WTC11 (cell line): ENCODE data around the gene DCST2. TPM values are rescaled to one million over a fixed set of nuclear protein-coding genes. Genes with fewer than 3 reads are reported as not detected.
A peak's percentile ranks its signal among the peaks of the same experiment; 100 is the strongest.

Experiments
- ATAC-seq: fragments of 200-7000 bp; cut with Tn5 transposase; 2 replicates; pipeline ENCODE4 v1.10.0; 2021; ENCODE audit warnings: mild to moderate bottlenecking, moderate library complexity
- CTCF ChIA-PET: fragments of 300-600 bp; sonication (Branson Sonifier 250); formaldehyde crosslinking; loops from one replicate; lab custom pipeline; 2021; ENCODE audit warnings: antibody characterized with exemption; lab: Charles Lee
- POLR2A ChIA-PET: fragments of 350-600 bp; sonication (Branson Sonifier 250); formaldehyde crosslinking; loops from one replicate; lab custom pipeline; 2021; ENCODE audit warnings: antibody characterized with exemption; lab: Charles Lee
- DNase-seq: peaks from one replicate; pipeline ENCODE4 v3.0.0; 2021; ENCODE audit warnings: low spot score
- H3K27ac Mint-ChIP-seq: 2 replicates; pipeline ENCODE4 v1.8.0; 2021; ENCODE audit warnings: mixed read lengths
- H3K27me3 Mint-ChIP-seq: 2 replicates; pipeline ENCODE4 v1.8.0; 2021; ENCODE audit warnings: low read depth, mild to moderate bottlenecking, moderate library complexity, mixed read lengths
- H3K36me3 Mint-ChIP-seq: 2 replicates; pipeline ENCODE4 v1.8.0; 2021; ENCODE audit warnings: mixed read lengths
- H3K4me1 Mint-ChIP-seq: 2 replicates; pipeline ENCODE4 v1.8.0; 2022; ENCODE audit warnings: mixed read lengths
- H3K4me3 Mint-ChIP-seq: 2 replicates; pipeline ENCODE4 v1.8.0; 2021; ENCODE audit warnings: mild to moderate bottlenecking, moderate library complexity, mixed read lengths
- H3K9me3 Mint-ChIP-seq: 2 replicates; pipeline ENCODE4 v1.8.0; 2021; ENCODE audit warnings: mixed read lengths
- ETV6 ChIP-seq: sonication (generic); formaldehyde crosslinking; IDR thresholded peaks from 2 replicates; pipeline ENCODE4 v1.8.1; 2022; ENCODE audit warnings: mild to moderate bottlenecking, missing genetic modification reagents
- GTF2I ChIP-seq: fragments of 250-450 bp; sonication (Bioruptor Pico); conservative IDR thresholded peaks from 2 replicates; pipeline ENCODE4 v1.4.0; 2021; ENCODE audit warnings: mild to moderate bottlenecking
- JUN ChIP-seq: sonication (generic); formaldehyde crosslinking; IDR thresholded peaks from 2 replicates; pipeline ENCODE4 v1.8.0; 2023; ENCODE audit warnings: mild to moderate bottlenecking, missing genetic modification reagents
- NR1H2 ChIP-seq: sonication (generic); formaldehyde crosslinking; IDR thresholded peaks from 2 replicates; pipeline ENCODE4 v1.9.0; 2021; ENCODE audit warnings: mild to moderate bottlenecking, moderate library complexity, missing genetic modification reagents
- NR3C1 ChIP-seq: sonication (generic); formaldehyde crosslinking; conservative IDR thresholded peaks from 2 replicates; pipeline ENCODE4 v1.8.1; 2023; ENCODE audit warnings: low read depth, mild to moderate bottlenecking, missing genetic modification reagents
- OVOL2 ChIP-seq: fragments of 250-450 bp; sonication (Bioruptor Pico); IDR thresholded peaks from 2 replicates; pipeline ENCODE4 v1.9.0; 2021; ENCODE audit warnings: mild to moderate bottlenecking, borderline replicate concordance
- TEAD1 ChIP-seq: sonication (generic); formaldehyde crosslinking; IDR thresholded peaks from 2 replicates; pipeline ENCODE4 v1.8.0; 2022; ENCODE audit warnings: mild to moderate bottlenecking, missing genetic modification reagents
- TEAD4 ChIP-seq: sonication (generic); formaldehyde crosslinking; IDR thresholded peaks from 2 replicates; pipeline ENCODE4 v1.8.0; 2022; ENCODE audit warnings: mild to moderate bottlenecking, missing genetic modification reagents
- total RNA-seq: library from RNA; stranded (reverse); gene quantifications from 3 replicates; pipeline ENCODE4 v1.2.3, GENCODE V29; 2021
- TF ChIP-seq, protein P1 (sequence below): sonication (generic); formaldehyde crosslinking; IDR thresholded peaks from 2 replicates; pipeline ENCODE4 v1.8.0; 2022; ENCODE audit warnings: mild to moderate bottlenecking, missing genetic modification reagents
- TF ChIP-seq, protein P2 (sequence below): sonication (generic); formaldehyde crosslinking; IDR thresholded peaks from 2 replicates; pipeline ENCODE4 v1.8.0; 2023; ENCODE audit warnings: mild to moderate bottlenecking, missing genetic modification reagents
- TF ChIP-seq, protein P3 (sequence below): fragments of 250-450 bp; sonication (Bioruptor Pico); conservative IDR thresholded peaks from 2 replicates; pipeline ENCODE4 v1.9.0; 2021; ENCODE audit warnings: mild to moderate bottlenecking
- TF ChIP-seq, protein P4 (sequence below): sonication (generic); formaldehyde crosslinking; IDR thresholded peaks from 2 replicates; pipeline ENCODE4 v1.8.0; 2023; ENCODE audit warnings: missing genetic modification reagents, mild to moderate bottlenecking, borderline replicate concordance
- TF ChIP-seq, protein P5 (sequence below): sonication (generic); formaldehyde crosslinking; IDR thresholded peaks from 2 replicates; pipeline ENCODE4 v1.8.1; 2023; ENCODE audit warnings: mild to moderate bottlenecking, missing genetic modification reagents
- TF ChIP-seq, protein P6 (sequence below): sonication (generic); formaldehyde crosslinking; IDR thresholded peaks from 2 replicates; pipeline ENCODE4 v1.8.0; 2022; ENCODE audit warnings: mild to moderate bottlenecking, missing genetic modification reagents

DCST2 gene
- total RNA-seq, 1 experiment from 2014 or later = 0.83 TPM

DNA sequence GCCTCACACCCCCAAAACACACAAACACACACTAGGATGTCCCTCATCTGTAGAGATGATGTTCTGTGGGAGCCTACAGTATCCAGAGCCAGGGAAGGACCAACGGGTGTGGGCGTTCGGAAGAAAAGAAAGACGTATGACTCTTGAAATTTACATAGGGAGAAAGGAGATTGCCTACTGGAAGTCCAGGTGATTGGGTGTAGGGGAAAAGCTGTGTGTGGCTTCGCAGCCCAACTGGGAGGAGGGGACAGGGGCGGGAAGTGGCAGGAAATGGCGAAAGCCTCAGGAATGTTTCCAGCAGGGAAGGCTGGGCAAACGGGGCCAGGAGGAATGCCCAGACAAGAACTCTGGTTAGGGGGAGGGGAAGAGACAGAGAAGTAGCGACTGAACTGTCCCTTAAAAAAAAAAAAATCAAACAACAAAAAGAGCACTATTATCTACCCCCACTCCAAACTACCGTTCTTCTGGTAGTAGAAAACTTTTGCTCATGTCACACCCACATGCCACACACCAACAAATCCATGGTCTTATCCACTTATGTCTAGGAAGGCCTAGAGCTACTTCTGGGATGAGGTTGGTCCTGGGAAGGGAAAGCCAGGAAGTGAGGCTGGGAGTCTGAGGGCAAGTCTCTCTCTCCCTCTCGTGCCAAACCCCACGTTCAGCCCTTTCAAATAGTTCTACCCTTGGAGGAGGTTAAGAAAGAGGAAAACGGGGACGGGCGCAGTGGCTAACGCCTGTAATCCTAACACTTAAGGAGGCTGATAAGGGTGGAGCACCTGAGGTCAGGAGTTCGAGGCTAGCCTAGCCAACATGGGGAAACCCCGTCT is 60.9 kb downstream of the DCST2 start (continued):
- peak; percentile 81 for TF ChIP-seq ETV6
- TF ChIP-seq, protein P1, sequence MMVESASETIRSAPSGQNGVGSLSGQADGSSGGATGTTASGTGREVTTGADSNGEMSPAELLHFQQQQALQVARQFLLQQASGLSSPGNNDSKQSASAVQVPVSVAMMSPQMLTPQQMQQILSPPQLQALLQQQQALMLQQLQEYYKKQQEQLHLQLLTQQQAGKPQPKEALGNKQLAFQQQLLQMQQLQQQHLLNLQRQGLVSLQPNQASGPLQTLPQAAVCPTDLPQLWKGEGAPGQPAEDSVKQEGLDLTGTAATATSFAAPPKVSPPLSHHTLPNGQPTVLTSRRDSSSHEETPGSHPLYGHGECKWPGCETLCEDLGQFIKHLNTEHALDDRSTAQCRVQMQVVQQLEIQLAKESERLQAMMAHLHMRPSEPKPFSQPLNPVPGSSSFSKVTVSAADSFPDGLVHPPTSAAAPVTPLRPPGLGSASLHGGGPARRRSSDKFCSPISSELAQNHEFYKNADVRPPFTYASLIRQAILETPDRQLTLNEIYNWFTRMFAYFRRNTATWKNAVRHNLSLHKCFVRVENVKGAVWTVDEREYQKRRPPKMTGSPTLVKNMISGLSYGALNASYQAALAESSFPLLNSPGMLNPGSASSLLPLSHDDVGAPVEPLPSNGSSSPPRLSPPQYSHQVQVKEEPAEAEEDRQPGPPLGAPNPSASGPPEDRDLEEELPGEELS = peak; percentile 43; the same call in 1 of the 2 replicates
- TF ChIP-seq, protein P2, sequence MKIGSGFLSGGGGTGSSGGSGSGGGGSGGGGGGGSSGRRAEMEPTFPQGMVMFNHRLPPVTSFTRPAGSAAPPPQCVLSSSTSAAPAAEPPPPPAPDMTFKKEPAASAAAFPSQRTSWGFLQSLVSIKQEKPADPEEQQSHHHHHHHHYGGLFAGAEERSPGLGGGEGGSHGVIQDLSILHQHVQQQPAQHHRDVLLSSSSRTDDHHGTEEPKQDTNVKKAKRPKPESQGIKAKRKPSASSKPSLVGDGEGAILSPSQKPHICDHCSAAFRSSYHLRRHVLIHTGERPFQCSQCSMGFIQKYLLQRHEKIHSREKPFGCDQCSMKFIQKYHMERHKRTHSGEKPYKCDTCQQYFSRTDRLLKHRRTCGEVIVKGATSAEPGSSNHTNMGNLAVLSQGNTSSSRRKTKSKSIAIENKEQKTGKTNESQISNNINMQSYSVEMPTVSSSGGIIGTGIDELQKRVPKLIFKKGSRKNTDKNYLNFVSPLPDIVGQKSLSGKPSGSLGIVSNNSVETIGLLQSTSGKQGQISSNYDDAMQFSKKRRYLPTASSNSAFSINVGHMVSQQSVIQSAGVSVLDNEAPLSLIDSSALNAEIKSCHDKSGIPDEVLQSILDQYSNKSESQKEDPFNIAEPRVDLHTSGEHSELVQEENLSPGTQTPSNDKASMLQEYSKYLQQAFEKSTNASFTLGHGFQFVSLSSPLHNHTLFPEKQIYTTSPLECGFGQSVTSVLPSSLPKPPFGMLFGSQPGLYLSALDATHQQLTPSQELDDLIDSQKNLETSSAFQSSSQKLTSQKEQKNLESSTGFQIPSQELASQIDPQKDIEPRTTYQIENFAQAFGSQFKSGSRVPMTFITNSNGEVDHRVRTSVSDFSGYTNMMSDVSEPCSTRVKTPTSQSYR (CRISPR knock-in tag) = 0 out of 2 replicates have a peak, but pooled peaks have one; percentile 65
- TF ChIP-seq, protein P3, sequence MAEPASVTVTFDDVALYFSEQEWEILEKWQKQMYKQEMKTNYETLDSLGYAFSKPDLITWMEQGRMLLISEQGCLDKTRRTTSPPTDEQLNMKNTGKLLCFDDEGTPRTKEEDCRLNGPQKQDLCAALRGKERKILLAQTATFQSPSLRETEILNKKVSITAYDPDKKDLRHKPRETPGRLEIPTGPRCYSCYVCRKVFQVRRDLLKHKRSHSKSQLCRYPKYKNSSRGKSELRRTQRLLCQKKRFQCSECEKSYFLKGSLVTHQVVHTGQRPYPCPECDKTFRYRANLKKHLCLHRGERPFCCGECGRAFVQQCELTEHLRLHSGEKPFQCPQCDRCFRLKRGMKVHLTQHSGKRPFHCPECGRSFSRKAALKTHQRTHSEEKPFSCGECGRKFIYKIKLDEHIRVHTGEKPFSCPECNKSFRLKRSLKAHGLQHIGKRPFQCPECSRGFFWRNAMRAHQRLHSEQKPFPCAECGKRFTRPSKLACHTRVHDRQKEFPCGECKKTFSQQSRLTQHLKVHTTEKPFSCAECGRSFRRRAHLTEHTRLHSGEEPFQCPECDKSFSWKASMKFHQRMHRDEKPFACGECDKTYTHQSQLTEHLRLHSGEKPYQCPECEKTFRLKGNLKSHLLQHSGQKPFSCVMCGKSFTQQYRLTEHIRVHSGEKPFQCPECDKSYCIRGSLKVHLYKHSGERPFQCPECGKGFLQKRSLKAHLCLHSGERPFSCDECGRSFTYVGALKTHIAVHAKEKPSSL (CRISPR knock-in tag) = 0 out of 2 replicates have a peak, but pooled peaks have one; percentile 52
- TF ChIP-seq, protein P4, sequence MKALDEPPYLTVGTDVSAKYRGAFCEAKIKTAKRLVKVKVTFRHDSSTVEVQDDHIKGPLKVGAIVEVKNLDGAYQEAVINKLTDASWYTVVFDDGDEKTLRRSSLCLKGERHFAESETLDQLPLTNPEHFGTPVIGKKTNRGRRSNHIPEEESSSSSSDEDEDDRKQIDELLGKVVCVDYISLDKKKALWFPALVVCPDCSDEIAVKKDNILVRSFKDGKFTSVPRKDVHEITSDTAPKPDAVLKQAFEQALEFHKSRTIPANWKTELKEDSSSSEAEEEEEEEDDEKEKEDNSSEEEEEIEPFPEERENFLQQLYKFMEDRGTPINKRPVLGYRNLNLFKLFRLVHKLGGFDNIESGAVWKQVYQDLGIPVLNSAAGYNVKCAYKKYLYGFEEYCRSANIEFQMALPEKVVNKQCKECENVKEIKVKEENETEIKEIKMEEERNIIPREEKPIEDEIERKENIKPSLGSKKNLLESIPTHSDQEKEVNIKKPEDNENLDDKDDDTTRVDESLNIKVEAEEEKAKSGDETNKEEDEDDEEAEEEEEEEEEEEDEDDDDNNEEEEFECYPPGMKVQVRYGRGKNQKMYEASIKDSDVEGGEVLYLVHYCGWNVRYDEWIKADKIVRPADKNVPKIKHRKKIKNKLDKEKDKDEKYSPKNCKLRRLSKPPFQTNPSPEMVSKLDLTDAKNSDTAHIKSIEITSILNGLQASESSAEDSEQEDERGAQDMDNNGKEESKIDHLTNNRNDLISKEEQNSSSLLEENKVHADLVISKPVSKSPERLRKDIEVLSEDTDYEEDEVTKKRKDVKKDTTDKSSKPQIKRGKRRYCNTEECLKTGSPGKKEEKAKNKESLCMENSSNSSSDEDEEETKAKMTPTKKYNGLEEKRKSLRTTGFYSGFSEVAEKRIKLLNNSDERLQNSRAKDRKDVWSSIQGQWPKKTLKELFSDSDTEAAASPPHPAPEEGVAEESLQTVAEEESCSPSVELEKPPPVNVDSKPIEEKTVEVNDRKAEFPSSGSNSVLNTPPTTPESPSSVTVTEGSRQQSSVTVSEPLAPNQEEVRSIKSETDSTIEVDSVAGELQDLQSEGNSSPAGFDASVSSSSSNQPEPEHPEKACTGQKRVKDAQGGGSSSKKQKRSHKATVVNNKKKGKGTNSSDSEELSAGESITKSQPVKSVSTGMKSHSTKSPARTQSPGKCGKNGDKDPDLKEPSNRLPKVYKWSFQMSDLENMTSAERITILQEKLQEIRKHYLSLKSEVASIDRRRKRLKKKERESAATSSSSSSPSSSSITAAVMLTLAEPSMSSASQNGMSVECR = 0 out of 2 replicates have a peak, but pooled peaks have one; percentile 24
- TF ChIP-seq, protein P5, sequence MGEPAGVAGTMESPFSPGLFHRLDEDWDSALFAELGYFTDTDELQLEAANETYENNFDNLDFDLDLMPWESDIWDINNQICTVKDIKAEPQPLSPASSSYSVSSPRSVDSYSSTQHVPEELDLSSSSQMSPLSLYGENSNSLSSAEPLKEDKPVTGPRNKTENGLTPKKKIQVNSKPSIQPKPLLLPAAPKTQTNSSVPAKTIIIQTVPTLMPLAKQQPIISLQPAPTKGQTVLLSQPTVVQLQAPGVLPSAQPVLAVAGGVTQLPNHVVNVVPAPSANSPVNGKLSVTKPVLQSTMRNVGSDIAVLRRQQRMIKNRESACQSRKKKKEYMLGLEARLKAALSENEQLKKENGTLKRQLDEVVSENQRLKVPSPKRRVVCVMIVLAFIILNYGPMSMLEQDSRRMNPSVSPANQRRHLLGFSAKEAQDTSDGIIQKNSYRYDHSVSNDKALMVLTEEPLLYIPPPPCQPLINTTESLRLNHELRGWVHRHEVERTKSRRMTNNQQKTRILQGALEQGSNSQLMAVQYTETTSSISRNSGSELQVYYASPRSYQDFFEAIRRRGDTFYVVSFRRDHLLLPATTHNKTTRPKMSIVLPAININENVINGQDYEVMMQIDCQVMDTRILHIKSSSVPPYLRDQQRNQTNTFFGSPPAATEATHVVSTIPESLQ = no peak

DNA sequence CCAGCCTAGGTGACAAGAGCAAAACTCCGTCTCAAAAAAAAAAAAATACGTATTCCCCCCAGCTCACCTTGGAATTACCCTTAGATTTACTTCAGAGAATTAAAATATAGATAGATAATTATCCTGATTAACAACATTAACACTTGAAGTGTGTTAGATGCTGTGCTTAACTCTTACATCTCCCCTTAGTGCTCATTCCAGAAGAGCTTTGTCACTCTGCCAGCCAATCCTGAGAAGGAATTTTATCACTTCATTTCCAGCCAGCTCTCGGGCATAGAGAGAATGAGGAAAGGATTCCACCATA is 61.4 kb downstream of the DCST2 start:
- Mint-ChIP-seq H3K27me3 (no peaks in the 10 kb centered on the region), H3K27ac (no peak overlapping the region), H3K4me1 (peaks cover 42% of the 10 kb centered on the region), H3K9me3 (no peaks in the 10 kb centered on the region), H3K4me3 (no peak overlapping the region), H3K36me3 (peaks cover 13% of the 10 kb centered on the region)
- ChIA-PET CTCF (interaction anchor here (0.9 to 8.3 kb wide), 13 partner anchors 11 to 201 kb away, joined by 3 to 176 read pairs (median 20); partner anchors contain the start of genes ADAM15, EFNA4, FLAD1 and KRTCAP2), POLR2A (interaction anchor here (0.5 to 7.3 kb wide), 11 partner anchors 10 to 222 kb away, joined by 3 to 176 read pairs (median 6); partner anchors contain the start of genes FLAD1, LENEP, PBXIP1 and PMVK)
- DNase-seq = no peak
- no peak for ATAC-seq
- TF ChIP-seq TEAD4 (CRISPR knock-in tag) = no peak
- TF ChIP-seq NR3C1 (CRISPR knock-in tag) = no peak
- TF ChIP-seq GTF2I = no peak
- TF ChIP-seq OVOL2 (CRISPR knock-in tag) = no peak
- TF ChIP-seq, protein P6, sequence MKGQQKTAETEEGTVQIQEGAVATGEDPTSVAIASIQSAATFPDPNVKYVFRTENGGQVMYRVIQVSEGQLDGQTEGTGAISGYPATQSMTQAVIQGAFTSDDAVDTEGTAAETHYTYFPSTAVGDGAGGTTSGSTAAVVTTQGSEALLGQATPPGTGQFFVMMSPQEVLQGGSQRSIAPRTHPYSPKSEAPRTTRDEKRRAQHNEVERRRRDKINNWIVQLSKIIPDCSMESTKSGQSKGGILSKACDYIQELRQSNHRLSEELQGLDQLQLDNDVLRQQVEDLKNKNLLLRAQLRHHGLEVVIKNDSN = no peak
- TF ChIP-seq TEAD1 (CRISPR knock-in tag) = no peak
- no peak for TF ChIP-seq NR1H2
- no peak for TF ChIP-seq JUN (CRISPR knock-in tag)
- TF ChIP-seq, protein P2 (CRISPR knock-in tag) = no peak
- TF ChIP-seq, protein P5 = no peak
